Measurements from ENCODE around the gene CYGB.
"Not testable (repeated sequence)": the region's sequence is repeated elsewhere in the genome, so short reads cannot be mapped to it uniquely, and the experiment has no call there.

Gene CYGB

GRCh38 chr17:76535788-76536510 lies 1.6 kb downstream of the CYGB start:
- DNase-seq: no peak

- DNase-seq: no peak
These were observed 2.4 kb downstream of the CYGB start for GRCh38 chr17:76534831-76535732.

GRCh38 chr17:76533640-76534359 lies 3.7 kb downstream of the CYGB start:
- not testable (repeated sequence) for DNase-seq

GRCh38 chr17:76532072-76532651 lies 5.3 kb downstream of the CYGB start:
- DNase-seq: no peak

- DNase-seq: no peak
These were observed 5.9 kb downstream of the CYGB start for GRCh38 chr17:76531486-76532038.

GRCh38 chr17:76530811-76531485 lies 6.6 kb downstream of the CYGB start:
- DNase-seq: no peak

GRCh38 chr17:76530095-76530723 lies 7.3 kb downstream of the CYGB start:
- no peak for DNase-seq

GRCh38 chr17:76529224-76530094 lies 8.1 kb downstream of the CYGB start:
- no peak for DNase-seq

GRCh38 chr17:76528528-76529223 lies 8.8 kb downstream of the CYGB start:
- no peak for DNase-seq

- DNase-seq: no peak
These were observed 9.4 kb downstream of the CYGB start for GRCh38 chr17:76528156-76528527.

- no peak for DNase-seq
These were observed 9.9 kb downstream of the CYGB start for GRCh38 chr17:76527430-76528111.

- not testable (repeated sequence) for DNase-seq
These were observed 10.5 kb downstream of the CYGB start for GRCh38 chr17:76527016-76527415.

GRCh38 chr17:76525513-76525833 lies 12.0 kb downstream of the CYGB start:
- DNase-seq: not testable (repeated sequence)

GRCh38 chr17:76524598-76525512 lies 12.7 kb downstream of the CYGB start:
- no peak for DNase-seq

GRCh38 chr17:76523084-76524037 lies 14.1 kb downstream of the CYGB start:
- no peak for DNase-seq

- not testable (repeated sequence) for DNase-seq
These were observed 15.8 kb downstream of the CYGB start for GRCh38 chr17:76521683-76522082.

GRCh38 chr17:76521262-76521661 lies 16.2 kb downstream of the CYGB start:
- no peak for DNase-seq
